HCT116 (cell line): ENCODE measurements around the gene TOX4. TPM values are rescaled to one million over a fixed set of nuclear protein-coding genes. Genes with fewer than 3 reads are reported as not detected.
A peak's percentile ranks its signal among the peaks of the same experiment; 100 is the strongest.

Experiments
- ATAC-seq: fragments of 200-7000 bp; cut with Tn5 transposase; 2 replicates; pipeline ENCODE4 v1.9.1; 2020; ENCODE audit warnings: mild to moderate bottlenecking, moderate library complexity
- BruUV-seq: library from RNA; stranded (reverse); fragments of 400-500 nt; replicated peaks from 2 replicates; lab custom pipeline; 2021; lab: Mats Ljungman, UMichigan
- CTCF ChIA-PET: fragments of 300-600 bp; sonication (Branson Sonifier 250); formaldehyde crosslinking; loops from one replicate; lab custom pipeline; 2021; ENCODE audit warnings: antibody characterized with exemption; lab: Charles Lee
- POLR2A ChIA-PET: fragments of 300-600, 350-600 bp; sonication (Branson Sonifier 250); formaldehyde crosslinking; loops from one replicate; lab custom pipeline; 2021; ENCODE audit warnings: antibody characterized with exemption; lab: Charles Lee
- RAD21 ChIA-PET, 2 experiments: fragments of 300-600 bp; sonication (Branson Sonifier 250); formaldehyde crosslinking; loops; one replicate each; lab custom pipeline; 2023; ENCODE audit warnings: low total read pairs in 2 of 2; ENCODE audit not compliant: uncharacterized antibody in 2 of 2, unreplicated experiment in 2 of 2, low non-redundant PET in 1 of 2; lab: Charles Lee
- DNase-seq: peaks from one replicate; pipeline ENCODE4 v3.0.0-alpha.2; 2010; ENCODE audit warnings: low read depth, low spot score
- H2AFZ ChIP-seq: fragments of 200-600 bp; shearing (Covaris generic), sonication (generic); 2 replicates; pipeline ENCODE4 v1.6.1; 2017; ENCODE audit warnings: low read depth, mixed run types, mixed read lengths, antibody characterized with exemption, low read length; ENCODE audit not compliant: poor library complexity, severe bottlenecking
- H3K27ac ChIP-seq: 2 replicates; pipeline ENCODE4 v1.5.1; 2012; ENCODE audit warnings: low read depth, low read length
- H3K27me3 ChIP-seq: fragments of 200-600 bp; sonication (generic); 2 replicates; pipeline ENCODE4 v1.6.1; 2016; ENCODE audit warnings: mixed run types, low read length, mixed read lengths; ENCODE audit not compliant: insufficient read depth
- H3K36me3 ChIP-seq, 2 experiments: fragments of 200-500 bp in 1 of 2; fragments of 200-600 bp in 1 of 2; sonication (Bioruptor generic) in 1 of 2; sonication (generic) in 1 of 2; 2 replicates each; pipeline versions ENCODE4 v1.5.1 to v1.6.1; 2014 to 2016; ENCODE audit warnings: low read length in 2 of 2, inconsistent platforms in 1 of 2, mixed read lengths in 1 of 2, mixed run types in 1 of 2; ENCODE audit not compliant: insufficient read depth in 2 of 2, control insufficient read depth in 1 of 2
- H3K4me1 ChIP-seq, 2 experiments: fragments of 200-600 bp in 1 of 2; sonication (generic) in 1 of 2; 2 replicates each; pipeline versions ENCODE4 v1.5.1 to v1.6.1; 2012 to 2017; ENCODE audit warnings: low read length in 2 of 2, inconsistent platforms in 1 of 2, mild to moderate bottlenecking in 1 of 2, mixed read lengths in 1 of 2, mixed run types in 1 of 2, moderate library complexity in 1 of 2; ENCODE audit not compliant: insufficient read depth in 2 of 2, control insufficient read depth in 1 of 2
- H3K4me2 ChIP-seq: fragments of 200-600 bp; sonication (generic); 2 replicates; pipeline ENCODE4 v1.6.1; 2017; ENCODE audit warnings: mixed run types, low read length, mixed read lengths
- H3K4me3 ChIP-seq, 2 experiments: fragments of 200-600 bp in 1 of 2; sonication (generic) in 1 of 2; replicated peaks in 1 of 2; 2 replicates each; pipeline ENCODE4 v1.5.1; 2011 to 2016; ENCODE audit warnings: low read length in 2 of 2, control low read depth in 1 of 2, low read depth in 1 of 2, mild to moderate bottlenecking in 1 of 2, mixed read lengths in 1 of 2, mixed run types in 1 of 2
- H3K79me2 ChIP-seq: fragments of 200-600 bp; sonication (generic); 2 replicates; pipeline ENCODE4 v1.6.1; 2017; ENCODE audit warnings: mild to moderate bottlenecking, mixed run types, low read length, moderate library complexity, mixed read lengths; ENCODE audit not compliant: insufficient read depth
- H3K9ac ChIP-seq: fragments of 200-600 bp; sonication (generic); 2 replicates; pipeline ENCODE4 v1.6.1; 2016; ENCODE audit warnings: low read length, mixed read lengths
- H3K9me2 ChIP-seq: fragments of 200-600 bp; sonication (generic), shearing (Covaris generic); 2 replicates; pipeline ENCODE4 v1.6.1; 2017; ENCODE audit warnings: mixed run types, mild to moderate bottlenecking, moderate library complexity; ENCODE audit not compliant: insufficient read depth
- H3K9me3 ChIP-seq, 2 experiments: fragments of 200-500 bp in 1 of 2; fragments of 200-600 bp in 1 of 2; sonication (Bioruptor generic) in 1 of 2; sonication (generic) in 1 of 2; 2 replicates each; pipeline ENCODE4 v1.6.1; 2014 to 2017; ENCODE audit warnings: low read length in 2 of 2, mixed read lengths in 2 of 2, inconsistent platforms in 1 of 2, low read depth in 1 of 2, mild to moderate bottlenecking in 1 of 2, mixed run types in 1 of 2, moderate library complexity in 1 of 2; ENCODE audit not compliant: control insufficient read depth in 1 of 2, insufficient read depth in 1 of 2
- H4K20me1 ChIP-seq: fragments of 200-600 bp; sonication (generic), shearing (Covaris generic); 2 replicates; pipeline ENCODE4 v1.6.1; 2017; ENCODE audit warnings: mixed run types, mild to moderate bottlenecking, moderate library complexity; ENCODE audit not compliant: insufficient read depth
- CTCF ChIP-seq, 3 experiments: fragments of 200-600 bp in 1 of 3; sonication (generic) in 1 of 3; IDR thresholded peaks in 2 of 3; conservative IDR thresholded peaks in 1 of 3; 2 replicates each; pipeline ENCODE4 v1.5.1; 2012 to 2017; ENCODE audit warnings: low read depth in 2 of 3, low read length in 2 of 3, antibody characterized with exemption in 1 of 3, borderline replicate concordance in 1 of 3, control low read depth in 1 of 3, mild to moderate bottlenecking in 1 of 3, mixed read lengths in 1 of 3, mixed run types in 1 of 3, moderate library complexity in 1 of 3; ENCODE audit not compliant: insufficient read depth in 1 of 3
- EGR1 ChIP-seq: IDR thresholded peaks from 2 replicates; pipeline ENCODE4 v1.6.1; 2012; ENCODE audit warnings: low read depth
- ELF1 ChIP-seq: IDR thresholded peaks from 2 replicates; pipeline ENCODE4 v1.6.1; 2012; ENCODE audit warnings: low read depth, borderline replicate concordance
- EZH2phosphoT487 ChIP-seq: fragments of 200-600 bp; IDR thresholded peaks from 2 replicates; pipeline ENCODE4 v1.6.1; 2018; ENCODE audit warnings: antibody characterized with exemption, borderline replicate concordance
- JUND ChIP-seq: IDR thresholded peaks from 2 replicates; pipeline ENCODE4 v1.6.1; 2012
- MAX ChIP-seq: IDR thresholded peaks from 2 replicates; pipeline ENCODE4 v1.6.1; 2012
- POLR2A ChIP-seq: IDR thresholded peaks from 2 replicates; pipeline ENCODE4 v1.7.0; 2011; ENCODE audit warnings: borderline replicate concordance; ENCODE audit not compliant: insufficient read depth, insufficient read length; ENCODE audit errors: extremely low read depth
- POLR2AphosphoS5 ChIP-seq: IDR thresholded peaks from 2 replicates; pipeline ENCODE4 v1.6.1; 2011; ENCODE audit warnings: mild to moderate bottlenecking, low read depth, low read length, moderate library complexity
- RAD21 ChIP-seq: IDR thresholded peaks from 2 replicates; pipeline ENCODE4 v1.6.1; 2012; ENCODE audit warnings: low read depth, mild to moderate bottlenecking
- SIN3A ChIP-seq: IDR thresholded peaks from 2 replicates; pipeline ENCODE4 v1.6.1; 2012; ENCODE audit warnings: low read depth
- SRF ChIP-seq: IDR thresholded peaks from 2 replicates; pipeline ENCODE4 v1.6.1; 2012; ENCODE audit warnings: low read depth
- TCF7L2 ChIP-seq: IDR thresholded peaks from 2 replicates; pipeline ENCODE4 v1.7.0; 2011; ENCODE audit warnings: borderline replicate concordance, inconsistent platforms; ENCODE audit not compliant: insufficient read depth, insufficient read length; ENCODE audit errors: extremely low read depth
- YY1 ChIP-seq: IDR thresholded peaks from 2 replicates; pipeline ENCODE4 v1.6.1; 2011; ENCODE audit warnings: low read length, low read depth, moderate library complexity, mild to moderate bottlenecking; ENCODE audit not compliant: insufficient replicate concordance; ENCODE audit errors: extremely low read depth
- ZFX ChIP-seq: fragments of 450-650 bp; IDR thresholded peaks from 2 replicates; pipeline ENCODE4 v1.6.1; 2017
- ZNF274 ChIP-seq: fragments of 200-500 bp; sonication (Bioruptor generic); IDR thresholded peaks from 2 replicates; pipeline ENCODE4 v1.6.1; 2014; ENCODE audit warnings: mild to moderate bottlenecking, low read depth, low read length, inconsistent platforms
- intact Hi-C: fragments of 100-400 bp; cut with micrococcal nuclease; formaldehyde crosslinking; loops from 2 replicates; pipeline ENCODE4 v1.10.0; 2022
- total RNA-seq: library from RNA; stranded (reverse); gene quantifications from one replicate; pipeline ENCODE4 v1.2.1, GENCODE V29; 2021; ENCODE audit not compliant: unreplicated experiment
- TF ChIP-seq, protein P1 (sequence below): IDR thresholded peaks from 2 replicates; pipeline ENCODE4 v1.6.1; 2012

TOX4 gene
- total RNA-seq, 1 experiment from 2014 or later, result 58.5 TPM

DNA sequence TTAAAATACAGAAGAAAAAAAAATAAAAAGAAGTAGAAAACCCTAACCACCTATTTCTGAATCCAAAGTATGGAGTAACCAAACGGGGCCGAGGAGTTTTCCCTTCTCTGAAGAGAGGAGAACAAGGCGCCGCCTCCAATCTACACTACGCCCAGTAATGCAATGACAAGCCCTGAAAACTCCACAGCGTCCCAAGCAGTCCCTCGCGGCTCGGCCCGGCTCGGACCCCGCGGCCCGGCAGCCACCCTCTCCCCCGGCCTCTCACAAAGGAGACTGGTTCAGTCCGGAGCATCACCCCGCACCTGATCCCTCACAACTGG lies 21.4 kb upstream of the TOX4 start:
- Histone ChIP-seq H3K4me1 (peaks cover 10 to 16% of the 10 kb centered on the region in 2 experiments; a peak in 3 of 4 replicates), H3K9me3 (no peaks in the 10 kb centered on the region), H3K4me2 (peak overlapping the region; percentile 84), H3K27me3 (no peaks in the 10 kb centered on the region), H3K4me3 (peak overlapping the region; percentile 87 to 97)
- peak; percentile 26 for ATAC-seq
- intact Hi-C loops, result no loop called here
- ChIA-PET CTCF (interaction anchor here (0.6 to 2.6 kb wide), 13 partner anchors 10 to 441 kb away, joined by 3 to 23 read pairs (median 4); no protein-coding TSS in a partner anchor), RAD21 (interaction anchor here (0.9 to 1.6 kb wide), 2 partner anchors 18 to 55 kb away, joined by 4 to 5 read pairs; partner anchors contain the start of gene METTL3 (in 1 of the 2))
- no peak for TF ChIP-seq YY1
- no peak for TF ChIP-seq SRF
- TF ChIP-seq SIN3A, result no peak
- no peak for TF ChIP-seq POLR2AphosphoS5
- TF ChIP-seq ZFX, result no peak
- no peak for TF ChIP-seq RAD21
- TF ChIP-seq, all 23 proteins: peak for 0
- Histone ChIP-seq H3K27ac (peak overlapping the region; percentile 69), H3K79me2 (peaks cover 53% of the 10 kb centered on the region), H3K9me2 (no peaks in the 10 kb centered on the region), H2AFZ (no peak overlapping the region), H4K20me1 (no peaks in the 10 kb centered on the region), H3K36me3 (peaks cover 0 to 3% of the 10 kb centered on the region in 2 experiments; a peak in 1 of 4 replicates), H3K9ac (peak overlapping the region; percentile 92)
- no peak for DNase-seq
- POLR2A ChIA-PET, result interaction anchor here (0.9 to 2.1 kb wide), 5 partner anchors 11 to 71 kb away, joined by 4 to 34 read pairs (median 9); partner anchors contain the start of genes METTL3, RAB2B, SUPT16H and TOX4
- BruUV-seq, result TSS peak; percentile 59

GRCh38 chr14:21455912-21456667 lies 20.9 kb upstream of the TOX4 start, which contains the start of gene CHD8:
Gene CHD8 (minus strand): TSS chr14:21456123. CDS start chr14:21431643, 24,480 bp downstream.
- Histone ChIP-seq H3K4me1 (peaks cover 10 to 16% of the 10 kb centered on the region in 2 experiments; a peak in 3 of 4 replicates), H3K27ac (peak within 1 kb of the TSS; percentile 93), H3K79me2 (peaks cover 47% of the 10 kb centered on the region), H3K4me3 (peak within 1 kb of the TSS; percentile 87 to 97), H2AFZ (peak within 1 kb of the TSS; percentile 93), H3K36me3 (peaks cover 4 to 5% of the 10 kb centered on the region in 2 experiments; a peak in 2 of 4 replicates), H3K4me2 (peak within 1 kb of the TSS; percentile 84), H3K9me3 (no peaks in the 10 kb centered on the region), H3K9ac (peak within 1 kb of the TSS; percentile 92), H3K27me3 (no peaks in the 10 kb centered on the region), H4K20me1 (no peaks in the 10 kb centered on the region), H3K9me2 (no peaks in the 10 kb centered on the region)
- ChIA-PET RAD21 (interaction anchor here (0.9 to 1.6 kb wide), 2 partner anchors 19 to 55 kb away, joined by 4 to 5 read pairs; partner anchors contain the start of gene METTL3 (in 1 of the 2)), CTCF (interaction anchor here (0.6 to 2.6 kb wide), 13 partner anchors 9 to 441 kb away, joined by 3 to 23 read pairs (median 4); no protein-coding TSS in a partner anchor), POLR2A (interaction anchor here (0.7 to 2.1 kb wide), 6 partner anchors 12 to 399 kb away, joined by 3 to 34 read pairs (median 7); partner anchors contain the start of genes METTL3, RAB2B, SUPT16H and TOX4)
- ATAC-seq (peak; percentile 98), DNase-seq (peak; percentile 99)
- BruUV-seq, result no TSS peak
- intact Hi-C loops, result loop anchor here (1.0 kb wide), 2 partner anchors 19 to 20 kb away; partner anchors contain the start of gene RAB2B
- TF ChIP-seq, protein P1, sequence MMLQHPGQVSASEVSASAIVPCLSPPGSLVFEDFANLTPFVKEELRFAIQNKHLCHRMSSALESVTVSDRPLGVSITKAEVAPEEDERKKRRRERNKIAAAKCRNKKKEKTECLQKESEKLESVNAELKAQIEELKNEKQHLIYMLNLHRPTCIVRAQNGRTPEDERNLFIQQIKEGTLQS, result no peak
- TF ChIP-seq CTCF (IDR thresholded peaks at IDR 0.05 in 2 of 3, conservative IDR thresholded peaks at IDR 0.05 in 1 of 3; ENCODE audit: borderline replicate concordance in 1 of 3, insufficient read depth in 1 of 3, low read depth in 2 of 3, low read length in 2 of 3), result peak; percentile 57 to 79 (median 62)
- TF ChIP-seq MAX, result peak; percentile 65
- no peak for TF ChIP-seq ZFX
- TF ChIP-seq ZNF274, result no peak
- peak; percentile 41; the same call in 1 of the 2 replicates for TF ChIP-seq RAD21
- no peak for TF ChIP-seq EGR1
- peak; percentile 57 for TF ChIP-seq POLR2A
- peak; percentile 57 for TF ChIP-seq POLR2AphosphoS5
- peak; percentile 78 for TF ChIP-seq TCF7L2
- no peak for TF ChIP-seq JUND
- TF ChIP-seq EZH2phosphoT487, result no peak
- TF ChIP-seq ELF1, result peak; percentile 94
